Measurements from ENCODE around the gene ARHGAP24.

The ARHGAP24 gene

DNA sequence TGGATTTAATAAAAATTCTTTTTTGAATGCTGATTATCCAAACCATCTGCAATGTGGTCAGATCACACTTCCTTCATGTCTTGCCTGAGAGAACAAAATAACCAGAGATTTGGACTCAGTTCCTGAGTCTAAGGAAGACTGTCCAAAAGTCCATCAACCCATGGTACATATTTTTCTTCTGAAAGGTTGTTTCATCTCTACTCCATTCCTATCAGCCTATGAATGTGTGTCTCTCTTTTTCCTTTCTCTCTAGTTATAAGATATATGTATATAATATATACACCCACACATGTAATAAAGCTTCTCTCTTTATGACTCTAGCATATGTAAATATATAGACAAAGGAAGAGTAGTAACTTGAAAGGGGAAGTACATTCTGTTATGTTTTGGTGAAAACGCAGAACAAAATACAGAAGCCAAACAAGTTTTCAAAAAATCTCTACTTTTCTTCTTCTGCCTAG lies 226.9 kb downstream of the ARHGAP24 start:
- CTCF ChIA-PET, result no interaction called here
- POLR2A ChIA-PET, result no interaction called here
- TF ChIP-seq LEF1 (IDR thresholded peaks at IDR 0.05; ENCODE audit: borderline replicate concordance) (no peak), TARDBP (IDR thresholded peaks at IDR 0.05) (no peak), HDGF (IDR thresholded peaks at IDR 0.05; ENCODE audit: borderline replicate concordance) (no peak), SUZ12 (IDR thresholded peaks at IDR 0.05) (no peak), NFRKB (IDR thresholded peaks at IDR 0.05) (no peak), FOXK2 (IDR thresholded peaks at IDR 0.05) (no peak), SP1 (IDR thresholded peaks at IDR 0.05) (no peak), FOXA1 (IDR thresholded peaks at IDR 0.05) (no peak), FOXM1 (IDR thresholded peaks at IDR 0.05; ENCODE audit: borderline replicate concordance) (no peak), ELF4 (IDR thresholded peaks at IDR 0.05) (no peak), ZNF384 (IDR thresholded peaks at IDR 0.05) (no peak), CTBP1 (IDR thresholded peaks at IDR 0.05; ENCODE audit: borderline replicate concordance) (no peak), BHLHE40 (IDR thresholded peaks at IDR 0.05; ENCODE audit: borderline replicate concordance) (no peak), L3MBTL2 (conservative IDR thresholded peaks at IDR 0.05) (no peak), ARNT (IDR thresholded peaks at IDR 0.05) (no peak)
- TF ChIP-seq, protein P1, sequence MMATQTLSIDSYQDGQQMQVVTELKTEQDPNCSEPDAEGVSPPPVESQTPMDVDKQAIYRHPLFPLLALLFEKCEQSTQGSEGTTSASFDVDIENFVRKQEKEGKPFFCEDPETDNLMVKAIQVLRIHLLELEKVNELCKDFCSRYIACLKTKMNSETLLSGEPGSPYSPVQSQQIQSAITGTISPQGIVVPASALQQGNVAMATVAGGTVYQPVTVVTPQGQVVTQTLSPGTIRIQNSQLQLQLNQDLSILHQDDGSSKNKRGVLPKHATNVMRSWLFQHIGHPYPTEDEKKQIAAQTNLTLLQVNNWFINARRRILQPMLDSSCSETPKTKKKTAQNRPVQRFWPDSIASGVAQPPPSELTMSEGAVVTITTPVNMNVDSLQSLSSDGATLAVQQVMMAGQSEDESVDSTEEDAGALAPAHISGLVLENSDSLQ (IDR thresholded peaks at IDR 0.05), result no peak
- DNase-seq (ENCODE audit: extremely low spot score), result no peak

DNA sequence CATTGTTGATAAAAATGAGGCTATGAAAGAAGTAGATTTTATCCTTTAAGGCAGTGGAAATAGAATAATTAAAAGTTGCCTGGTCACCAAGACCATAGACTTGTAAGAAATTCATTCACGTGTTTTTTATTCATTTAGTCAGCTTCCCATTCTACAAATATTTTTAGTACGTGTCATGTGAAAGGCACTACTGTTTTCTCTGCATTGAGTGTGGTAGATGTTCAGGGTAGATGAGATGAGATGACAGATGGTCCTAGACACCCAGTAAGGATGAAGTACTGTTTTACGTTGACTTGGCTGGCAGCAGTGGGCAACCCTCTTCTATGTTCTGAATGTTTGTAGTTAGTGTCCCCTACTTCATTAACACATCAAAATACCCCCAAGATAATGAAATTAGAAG lies 228.1 kb downstream of the ARHGAP24 start:
- POLR2A ChIA-PET, result no interaction called here
- DNase-seq (ENCODE audit: extremely low spot score), result no peak
- TF ChIP-seq BHLHE40 (IDR thresholded peaks at IDR 0.05; ENCODE audit: borderline replicate concordance) (no peak), FOXM1 (IDR thresholded peaks at IDR 0.05; ENCODE audit: borderline replicate concordance) (no peak), SP1 (IDR thresholded peaks at IDR 0.05) (no peak), ARNT (IDR thresholded peaks at IDR 0.05) (no peak), HDGF (IDR thresholded peaks at IDR 0.05; ENCODE audit: borderline replicate concordance) (no peak), FOXA1 (IDR thresholded peaks at IDR 0.05) (no peak), FOXK2 (IDR thresholded peaks at IDR 0.05) (no peak), CTBP1 (IDR thresholded peaks at IDR 0.05; ENCODE audit: borderline replicate concordance) (no peak), NFRKB (IDR thresholded peaks at IDR 0.05) (no peak), SUZ12 (IDR thresholded peaks at IDR 0.05) (no peak), ZNF384 (IDR thresholded peaks at IDR 0.05) (no peak), TARDBP (IDR thresholded peaks at IDR 0.05) (no peak), L3MBTL2 (conservative IDR thresholded peaks at IDR 0.05) (no peak)
- TF ChIP-seq, protein P1 (IDR thresholded peaks at IDR 0.05), result no peak
- CTCF ChIA-PET, result no interaction called here

DNA sequence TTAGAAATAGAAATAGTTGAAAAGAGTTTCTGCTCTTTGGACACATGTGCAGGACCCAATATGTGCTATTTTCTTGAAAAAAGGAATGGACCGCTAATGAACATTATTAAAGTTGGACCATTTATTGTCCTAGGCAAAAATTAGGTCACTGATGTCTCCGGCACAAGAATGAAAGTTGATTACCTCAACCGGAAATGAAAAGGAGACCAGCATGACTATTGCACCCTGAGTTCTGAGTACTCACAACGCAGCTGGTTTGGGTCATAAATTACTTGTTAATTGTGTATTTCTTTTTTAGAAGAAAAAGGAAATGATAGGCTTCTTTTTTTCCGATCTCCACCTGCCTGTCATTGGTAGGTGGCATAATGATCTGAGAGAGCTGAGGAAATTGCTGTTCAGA lies 232.7 kb downstream of the ARHGAP24 start:
- CTCF ChIA-PET, result no interaction called here
- TF ChIP-seq CTBP1 (IDR thresholded peaks at IDR 0.05; ENCODE audit: borderline replicate concordance) (no peak), NFRKB (IDR thresholded peaks at IDR 0.05) (no peak), ZNF384 (IDR thresholded peaks at IDR 0.05) (no peak), ELF4 (IDR thresholded peaks at IDR 0.05) (no peak), FOXK2 (IDR thresholded peaks at IDR 0.05) (no peak), ARNT (IDR thresholded peaks at IDR 0.05) (no peak), LEF1 (IDR thresholded peaks at IDR 0.05; ENCODE audit: borderline replicate concordance) (no peak), HDGF (IDR thresholded peaks at IDR 0.05; ENCODE audit: borderline replicate concordance) (no peak), SP1 (IDR thresholded peaks at IDR 0.05) (no peak), SUZ12 (IDR thresholded peaks at IDR 0.05) (no peak), L3MBTL2 (conservative IDR thresholded peaks at IDR 0.05) (no peak), FOXA1 (IDR thresholded peaks at IDR 0.05) (no peak), TARDBP (IDR thresholded peaks at IDR 0.05) (no peak), FOXM1 (IDR thresholded peaks at IDR 0.05; ENCODE audit: borderline replicate concordance) (no peak), BHLHE40 (IDR thresholded peaks at IDR 0.05; ENCODE audit: borderline replicate concordance) (no peak)
- TF ChIP-seq, protein P1 (IDR thresholded peaks at IDR 0.05), result no peak
- POLR2A ChIA-PET, result no interaction called here
- DNase-seq (ENCODE audit: extremely low spot score), result no peak

DNA sequence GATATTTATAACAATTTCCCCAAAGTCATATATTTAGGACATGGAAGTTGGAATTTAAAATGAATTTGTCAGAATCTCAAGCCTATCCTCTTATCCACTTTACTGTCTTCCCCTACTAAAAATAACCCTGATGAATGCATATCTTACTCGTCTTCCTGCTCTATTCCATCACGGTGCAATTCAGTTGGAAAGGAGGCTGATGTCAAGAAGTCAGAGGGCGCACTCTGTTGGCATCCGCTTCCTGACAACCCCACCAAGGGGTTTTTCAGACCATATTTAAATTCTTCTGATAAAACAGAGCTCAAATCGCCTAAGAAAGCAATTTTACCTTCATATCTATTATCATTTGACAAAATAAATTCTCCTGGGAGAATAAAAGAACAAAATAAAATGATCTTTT lies 233.5 kb downstream of the ARHGAP24 start:
- no peak for DNase-seq (ENCODE audit: extremely low spot score)
- ChIA-PET POLR2A (no interaction called here), CTCF (no interaction called here)
- TF ChIP-seq LEF1 (IDR thresholded peaks at IDR 0.05; ENCODE audit: borderline replicate concordance), result no peak
- TF ChIP-seq, protein P1 (IDR thresholded peaks at IDR 0.05), result no peak
- no peak for TF ChIP-seq ZNF384 (IDR thresholded peaks at IDR 0.05)
- TF ChIP-seq L3MBTL2 (conservative IDR thresholded peaks at IDR 0.05), result no peak
- TF ChIP-seq NFRKB (IDR thresholded peaks at IDR 0.05), result no peak
- TF ChIP-seq ELF4 (IDR thresholded peaks at IDR 0.05), result no peak
- TF ChIP-seq SUZ12 (IDR thresholded peaks at IDR 0.05), result no peak
- no peak for TF ChIP-seq HDGF (IDR thresholded peaks at IDR 0.05; ENCODE audit: borderline replicate concordance)
- TF ChIP-seq FOXK2 (IDR thresholded peaks at IDR 0.05), result no peak
- TF ChIP-seq ARNT (IDR thresholded peaks at IDR 0.05), result no peak
- no peak for TF ChIP-seq FOXA1 (IDR thresholded peaks at IDR 0.05)
- no peak for TF ChIP-seq CTBP1 (IDR thresholded peaks at IDR 0.05; ENCODE audit: borderline replicate concordance)
- no peak for TF ChIP-seq TARDBP (IDR thresholded peaks at IDR 0.05)
- TF ChIP-seq FOXM1 (IDR thresholded peaks at IDR 0.05; ENCODE audit: borderline replicate concordance), result no peak
- no peak for TF ChIP-seq BHLHE40 (IDR thresholded peaks at IDR 0.05; ENCODE audit: borderline replicate concordance)
- TF ChIP-seq SP1 (IDR thresholded peaks at IDR 0.05), result no peak

DNA sequence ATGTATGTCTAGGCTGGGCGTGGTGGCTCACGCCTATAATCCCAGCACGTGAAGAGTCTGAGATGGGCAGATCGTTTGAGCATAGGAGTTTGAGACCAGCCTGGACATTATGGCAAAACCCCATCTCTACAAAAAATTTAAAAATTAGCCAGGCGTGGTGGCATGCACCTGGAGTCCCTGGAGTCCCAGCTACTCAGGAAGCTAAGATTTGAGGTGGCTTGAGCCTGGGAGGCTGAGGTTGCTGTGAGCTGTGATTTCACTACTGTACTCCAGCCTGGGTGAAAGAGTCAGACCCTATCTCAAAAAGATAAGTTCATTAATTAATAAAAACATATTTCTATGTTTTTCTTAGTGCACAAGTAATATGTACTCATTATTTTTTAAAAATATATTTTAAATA lies 238.1 kb downstream of the ARHGAP24 start:
- ChIA-PET CTCF (no interaction called here), POLR2A (no interaction called here)
- no peak for DNase-seq (ENCODE audit: extremely low spot score)
- TF ChIP-seq HDGF (IDR thresholded peaks at IDR 0.05; ENCODE audit: borderline replicate concordance), result no peak
- no peak for TF ChIP-seq FOXM1 (IDR thresholded peaks at IDR 0.05; ENCODE audit: borderline replicate concordance)
- TF ChIP-seq CTBP1 (IDR thresholded peaks at IDR 0.05; ENCODE audit: borderline replicate concordance), result no peak
- TF ChIP-seq FOXA1 (IDR thresholded peaks at IDR 0.05), result no peak
- TF ChIP-seq LEF1 (IDR thresholded peaks at IDR 0.05; ENCODE audit: borderline replicate concordance), result no peak
- TF ChIP-seq ARNT (IDR thresholded peaks at IDR 0.05), result no peak
- no peak for TF ChIP-seq BHLHE40 (IDR thresholded peaks at IDR 0.05; ENCODE audit: borderline replicate concordance)
- no peak for TF ChIP-seq NFRKB (IDR thresholded peaks at IDR 0.05)
- no peak for TF ChIP-seq SUZ12 (IDR thresholded peaks at IDR 0.05)
